Activated naive CD4-positive, alpha-beta T cell treated with anti-CD3 and anti-CD28 coated beads, Interleukin-2, amount 10 ng/mL, durations not matched to agents 7 days and 5 days (primary cell): ENCODE results near the gene CSF1.
A peak's percentile ranks its signal among the peaks of the same experiment; 100 is the strongest.

Source experiments
- CTCF ChIA-PET: fragments of 350-600 bp; sonication (Branson Sonifier 250); formaldehyde crosslinking; loops from one replicate; lab custom pipeline; 2021; ENCODE audit warnings: antibody characterized with exemption; lab: Charles Lee
- DNase-seq: peaks from one replicate; pipeline ENCODE4 v3.0.0-alpha.2; 2020
- H3K27ac Mint-ChIP-seq: one replicate; pipeline ENCODE4 v1.8.0; 2021; ENCODE audit warnings: mild to moderate bottlenecking, moderate library complexity, mixed read lengths
- H3K27me3 Mint-ChIP-seq: one replicate; pipeline ENCODE4 v1.8.0; 2021; ENCODE audit warnings: mild to moderate bottlenecking, mixed read lengths
- H3K36me3 Mint-ChIP-seq: one replicate; pipeline ENCODE4 v1.8.0; 2021; ENCODE audit warnings: mixed read lengths
- H3K4me1 Mint-ChIP-seq: one replicate; pipeline ENCODE4 v1.8.0; 2021; ENCODE audit warnings: mixed read lengths
- H3K4me3 Mint-ChIP-seq: one replicate; pipeline ENCODE4 v1.8.0; 2021; ENCODE audit warnings: mild to moderate bottlenecking, moderate library complexity, mixed read lengths
- H3K9me3 Mint-ChIP-seq: one replicate; pipeline ENCODE4 v1.8.0; 2021; ENCODE audit warnings: mixed read lengths

The CSF1 gene

DNA sequence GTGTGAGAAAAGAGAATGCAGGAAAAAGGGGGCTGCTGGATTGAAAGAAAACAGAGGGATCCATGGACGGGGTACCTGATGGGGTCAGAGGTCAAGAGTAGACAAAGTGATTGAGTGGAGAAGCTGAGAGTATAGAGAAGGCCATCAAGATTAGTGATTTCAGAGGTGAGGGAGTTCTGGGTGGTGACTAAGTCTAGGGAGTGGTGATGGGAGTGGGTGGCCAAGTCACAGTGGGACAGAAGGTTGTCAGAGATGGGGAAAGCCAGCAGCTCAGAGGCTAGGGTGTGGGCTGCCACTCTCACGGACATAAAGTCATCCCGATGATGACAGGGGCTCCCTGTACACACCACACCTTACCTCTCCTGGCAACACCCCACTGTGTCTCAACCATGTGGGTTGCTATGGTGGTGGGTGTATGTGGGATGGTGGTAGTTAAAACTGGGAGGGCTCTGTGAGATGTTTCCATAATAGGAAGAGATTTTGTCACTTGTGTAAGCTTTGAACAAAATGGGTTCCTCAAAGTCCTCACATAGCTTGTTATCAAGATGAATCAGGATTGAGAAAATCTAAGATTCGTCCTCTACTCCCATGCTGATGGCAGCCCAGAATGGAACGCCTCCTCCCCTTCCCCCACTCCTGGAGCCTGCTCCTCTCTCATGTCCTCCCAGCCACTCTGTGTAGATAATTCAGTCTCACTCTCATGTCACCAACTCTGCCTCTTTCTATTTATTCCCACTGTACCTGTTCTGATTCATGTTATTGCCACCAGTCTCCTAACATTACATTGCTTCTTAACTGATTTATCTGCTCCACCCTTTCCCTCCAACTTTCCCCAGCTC lies 20.3 kb upstream of the CSF1 start:
- Mint-ChIP-seq H3K9me3 (no peaks in the 10 kb centered on the region), H3K36me3 (no peaks in the 10 kb centered on the region), H3K4me1 (no peaks in the 10 kb centered on the region), H3K27me3 (peaks cover 24% of the 10 kb centered on the region), H3K27ac (no peak overlapping the region), H3K4me3 (no peak overlapping the region)
- no peak for DNase-seq
- CTCF ChIA-PET: interaction anchor here (2.8 kb wide), 1 partner anchor 13 kb away, joined by 11 read pairs; no protein-coding TSS in a partner anchor

DNA sequence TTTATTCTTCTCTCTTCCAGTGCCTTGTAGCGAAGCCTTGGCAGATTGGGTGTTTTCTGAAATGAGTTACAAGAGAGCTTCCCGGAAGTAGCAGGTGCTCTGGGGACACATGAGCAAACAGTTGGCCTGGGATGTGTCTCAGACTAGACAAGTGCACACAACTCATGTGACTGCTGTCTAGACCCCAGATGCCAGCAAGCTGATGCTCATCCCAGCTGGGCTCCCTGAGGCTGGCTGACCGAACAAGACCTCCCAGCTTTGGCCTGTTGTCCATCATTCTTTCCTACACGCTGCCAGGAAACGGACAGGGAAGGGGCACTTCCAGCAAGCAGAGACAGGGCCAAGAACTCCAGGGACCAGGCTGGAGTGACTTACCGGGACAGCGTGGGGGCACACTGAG lies 18.7 kb upstream of the CSF1 start:
- Mint-ChIP-seq H3K9me3 (no peaks in the 10 kb centered on the region), H3K27me3 (peaks cover 20% of the 10 kb centered on the region), H3K36me3 (no peaks in the 10 kb centered on the region), H3K4me1 (no peaks in the 10 kb centered on the region), H3K4me3 (no peak overlapping the region), H3K27ac (no peak overlapping the region)
- CTCF ChIA-PET: interaction anchor here (0.9 to 2.8 kb wide), 2 partner anchors 12 to 93 kb away, joined by 3 to 11 read pairs; partner anchors contain the start of gene AHCYL1
- DNase-seq: no peak

DNA sequence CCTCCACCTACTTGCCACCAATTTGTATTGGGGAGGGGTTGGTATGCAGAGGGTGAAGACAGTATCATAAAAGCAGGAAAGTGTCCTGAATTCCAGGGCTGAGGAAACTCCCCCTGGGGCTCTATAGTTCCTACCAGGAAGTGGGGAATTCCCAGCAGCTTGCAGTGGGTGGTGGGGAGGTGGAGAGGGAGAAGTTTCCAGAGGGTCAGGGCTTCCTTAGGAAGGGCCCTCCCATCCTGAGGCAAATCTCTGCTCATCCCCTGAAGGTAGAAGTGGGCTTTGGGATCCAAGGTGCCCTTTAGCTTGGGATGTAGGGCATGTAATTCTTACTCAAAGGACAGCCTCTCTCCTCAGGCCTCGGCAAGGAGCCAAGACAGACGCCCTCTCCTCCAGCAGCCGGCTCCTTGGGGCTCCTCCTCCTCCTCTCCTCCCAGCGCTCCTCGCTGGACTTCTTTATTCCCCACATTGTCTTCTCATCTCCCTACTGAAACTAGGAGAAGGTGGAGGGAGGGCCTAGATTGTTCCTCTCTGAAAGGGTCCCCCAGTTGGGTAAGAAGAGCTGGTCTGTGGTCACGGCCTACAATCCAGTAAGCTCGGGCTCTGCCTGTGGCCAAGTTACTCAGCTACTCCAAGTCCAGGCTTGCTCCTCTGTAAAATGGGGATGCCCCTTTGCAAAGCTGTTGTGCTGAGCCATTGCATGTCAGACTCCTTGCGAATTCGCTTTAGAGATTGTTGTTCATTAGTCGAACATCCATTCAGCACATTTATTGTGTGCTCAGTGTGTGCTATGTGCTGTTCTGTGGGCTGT lies 17.9 kb upstream of the CSF1 start:
- H3K36me3 Mint-ChIP-seq: no peaks in the 10 kb centered on the region
- H3K4me3 Mint-ChIP-seq: no peak overlapping the region
- no peaks in the 10 kb centered on the region for H3K9me3 Mint-ChIP-seq
- no peaks in the 10 kb centered on the region for H3K4me1 Mint-ChIP-seq
- CTCF ChIA-PET: interaction anchor here (2.8 kb wide), 1 partner anchor 11 kb away, joined by 11 read pairs; no protein-coding TSS in a partner anchor
- no peak for DNase-seq
- peaks cover 18% of the 10 kb centered on the region for H3K27me3 Mint-ChIP-seq
- no peak overlapping the region for H3K27ac Mint-ChIP-seq

DNA sequence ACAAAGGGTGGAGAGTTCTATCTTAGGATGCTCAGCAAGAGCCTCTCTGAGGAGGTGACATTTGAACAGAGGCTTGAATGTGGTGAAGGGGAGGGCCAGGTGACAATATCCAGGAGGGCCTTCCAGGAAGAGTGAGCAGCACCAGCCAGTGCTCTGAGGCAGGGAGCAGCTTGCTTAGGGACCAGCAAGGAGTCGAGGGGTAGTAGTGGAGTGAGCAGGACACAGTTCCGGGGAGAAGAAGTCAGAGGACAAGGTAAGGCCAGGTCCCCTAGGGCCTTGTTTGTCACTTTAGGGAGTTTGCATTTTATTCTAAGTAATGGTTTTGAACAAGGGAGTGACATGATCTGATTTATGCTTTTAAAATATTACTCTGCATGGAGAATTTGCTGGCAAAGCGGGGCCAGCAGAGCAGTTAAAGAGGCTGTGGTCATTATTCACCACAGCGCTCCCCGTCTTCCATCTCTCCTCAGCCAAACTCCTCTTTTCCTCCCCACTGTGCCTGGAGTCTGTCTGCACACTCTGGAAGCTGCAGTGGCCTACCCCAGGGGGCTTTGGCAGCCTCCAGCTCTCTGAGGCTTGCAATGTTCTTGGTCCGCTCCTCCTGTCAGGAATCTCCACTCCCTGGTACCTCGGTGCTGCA lies 17.0 kb upstream of the CSF1 start:
- no peak for DNase-seq
- H3K36me3 Mint-ChIP-seq: no peaks in the 10 kb centered on the region
- no peaks in the 10 kb centered on the region for H3K9me3 Mint-ChIP-seq
- no peak overlapping the region for H3K4me3 Mint-ChIP-seq
- H3K27ac Mint-ChIP-seq: no peak overlapping the region
- CTCF ChIA-PET: no interaction called here
- H3K27me3 Mint-ChIP-seq: peaks cover 13% of the 10 kb centered on the region
- no peaks in the 10 kb centered on the region for H3K4me1 Mint-ChIP-seq

DNA sequence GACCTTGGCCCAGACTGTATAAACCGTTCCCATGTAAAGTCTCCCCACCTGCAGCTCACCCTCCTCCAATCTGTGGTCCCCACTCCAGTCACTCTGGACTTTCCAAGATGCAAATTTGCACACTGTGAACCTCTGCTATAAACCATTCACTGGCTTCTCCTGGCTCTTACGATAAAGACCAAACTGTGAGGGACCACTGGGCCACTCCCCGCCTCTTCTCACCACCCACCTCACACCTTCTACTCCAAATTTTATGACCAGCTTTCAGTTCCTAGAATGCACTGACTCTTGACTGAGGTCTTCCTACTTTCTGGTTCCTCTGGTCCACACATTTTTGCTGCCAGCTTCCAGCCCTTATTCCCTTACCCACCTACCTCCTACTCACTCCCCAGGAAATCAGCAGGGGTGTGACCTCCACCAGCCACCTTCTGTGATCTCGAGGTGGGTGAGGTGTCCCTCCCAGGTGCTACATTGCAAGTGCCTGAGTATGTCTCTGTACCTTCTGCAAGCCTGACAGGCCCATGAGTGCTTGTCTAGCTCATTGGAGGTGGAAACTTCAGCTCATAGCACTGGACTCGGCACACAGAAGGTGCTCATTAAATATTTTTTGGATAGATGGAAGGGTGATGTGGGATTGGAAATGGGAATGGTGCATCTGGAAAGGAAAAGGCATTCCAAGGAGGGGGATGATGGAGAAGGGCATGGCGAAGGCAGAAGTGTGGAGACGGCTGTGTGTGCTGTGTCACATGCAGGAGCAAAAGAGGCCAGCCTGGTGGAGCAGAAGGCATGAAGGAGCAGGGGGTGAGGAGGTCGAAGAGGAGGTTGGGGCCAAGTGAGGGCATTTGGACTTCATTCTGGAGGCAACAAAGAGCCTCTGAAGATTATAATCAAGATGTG lies 15.6 kb upstream of the CSF1 start:
- DNase-seq: no peak
- H3K27me3 Mint-ChIP-seq: peaks cover 6% of the 10 kb centered on the region
- H3K36me3 Mint-ChIP-seq: no peaks in the 10 kb centered on the region
- H3K4me1 Mint-ChIP-seq: no peaks in the 10 kb centered on the region
- H3K4me3 Mint-ChIP-seq: no peak overlapping the region
- H3K27ac Mint-ChIP-seq: no peak overlapping the region
- H3K9me3 Mint-ChIP-seq: no peaks in the 10 kb centered on the region
- CTCF ChIA-PET: interaction anchor here (1.0 kb wide), 1 partner anchor 9 kb away, joined by 3 read pairs; no protein-coding TSS in a partner anchor

DNA sequence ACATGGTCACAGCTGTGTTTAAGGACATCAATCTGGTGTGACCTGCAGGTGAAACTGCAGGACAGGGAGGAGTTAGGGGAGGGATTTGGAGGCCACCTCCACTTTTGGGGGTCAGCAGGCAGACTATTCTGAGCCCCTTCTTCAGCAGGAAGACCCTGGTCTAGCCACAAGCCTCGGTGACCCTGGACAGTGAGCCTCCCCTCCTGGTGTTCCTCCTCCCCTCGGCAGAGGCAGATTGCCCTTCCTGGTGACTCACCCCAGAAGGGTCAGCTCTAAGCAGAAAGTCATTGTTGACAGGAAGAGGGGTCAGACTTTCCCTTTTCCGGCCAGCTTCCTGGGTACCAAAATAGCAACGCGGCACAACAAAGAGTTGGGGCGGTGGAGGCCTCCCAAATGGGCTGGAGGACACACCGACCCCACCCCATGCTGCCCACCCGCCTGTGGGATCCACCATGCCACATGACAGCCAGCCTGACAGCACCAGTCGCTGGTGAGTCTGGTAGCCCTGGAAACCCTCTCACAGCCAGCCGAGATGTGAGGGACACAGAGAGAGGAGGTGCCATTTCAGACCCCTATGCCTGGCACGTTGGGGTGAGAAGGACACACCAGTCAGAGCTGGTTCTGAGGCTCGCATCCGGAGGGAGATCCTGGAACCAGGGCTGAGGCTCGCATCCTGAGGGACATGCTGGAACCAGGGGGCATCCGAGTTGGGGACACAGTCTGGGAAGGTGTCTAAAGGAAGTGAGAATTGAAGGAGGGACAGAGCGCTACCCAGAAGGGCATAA lies 14.7 kb upstream of the CSF1 start:
- Mint-ChIP-seq H3K27me3 (peaks cover 6% of the 10 kb centered on the region), H3K4me1 (no peaks in the 10 kb centered on the region), H3K27ac (peak overlapping the region; percentile 61), H3K9me3 (no peaks in the 10 kb centered on the region), H3K4me3 (no peak overlapping the region), H3K36me3 (no peaks in the 10 kb centered on the region)
- peak; percentile 27 for DNase-seq
- CTCF ChIA-PET: interaction anchor here (0.6 kb wide), 1 partner anchor 24 kb away, joined by 4 read pairs; no protein-coding TSS in a partner anchor

DNA sequence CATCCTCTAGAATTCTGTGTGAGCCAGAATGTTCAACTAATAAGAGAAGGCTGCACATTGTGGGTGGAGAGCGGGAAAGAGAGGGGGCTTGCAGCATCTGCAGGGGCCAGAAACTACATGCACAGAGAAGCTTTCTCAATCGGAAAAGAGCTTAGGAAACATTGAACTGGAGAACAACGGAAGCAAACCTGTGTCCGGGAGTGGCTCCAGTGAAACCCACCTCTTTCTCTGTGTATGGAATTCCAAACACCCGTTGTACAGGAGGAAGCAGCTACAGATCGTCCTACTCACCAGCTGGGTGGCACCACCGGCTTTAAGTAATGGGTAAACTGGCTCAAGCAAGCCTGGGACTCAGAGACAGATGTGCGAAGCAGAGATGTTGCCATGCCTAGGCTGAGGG lies 14.0 kb upstream of the CSF1 start:
- Mint-ChIP-seq H3K9me3 (no peaks in the 10 kb centered on the region), H3K36me3 (no peaks in the 10 kb centered on the region), H3K4me1 (no peaks in the 10 kb centered on the region), H3K27me3 (peaks cover 6% of the 10 kb centered on the region), H3K27ac (no peak overlapping the region), H3K4me3 (no peak overlapping the region)
- DNase-seq: no peak
- CTCF ChIA-PET: interaction anchor here (0.6 to 1.0 kb wide), 2 partner anchors 11 to 24 kb away, joined by 3 to 4 read pairs; no protein-coding TSS in a partner anchor

DNA sequence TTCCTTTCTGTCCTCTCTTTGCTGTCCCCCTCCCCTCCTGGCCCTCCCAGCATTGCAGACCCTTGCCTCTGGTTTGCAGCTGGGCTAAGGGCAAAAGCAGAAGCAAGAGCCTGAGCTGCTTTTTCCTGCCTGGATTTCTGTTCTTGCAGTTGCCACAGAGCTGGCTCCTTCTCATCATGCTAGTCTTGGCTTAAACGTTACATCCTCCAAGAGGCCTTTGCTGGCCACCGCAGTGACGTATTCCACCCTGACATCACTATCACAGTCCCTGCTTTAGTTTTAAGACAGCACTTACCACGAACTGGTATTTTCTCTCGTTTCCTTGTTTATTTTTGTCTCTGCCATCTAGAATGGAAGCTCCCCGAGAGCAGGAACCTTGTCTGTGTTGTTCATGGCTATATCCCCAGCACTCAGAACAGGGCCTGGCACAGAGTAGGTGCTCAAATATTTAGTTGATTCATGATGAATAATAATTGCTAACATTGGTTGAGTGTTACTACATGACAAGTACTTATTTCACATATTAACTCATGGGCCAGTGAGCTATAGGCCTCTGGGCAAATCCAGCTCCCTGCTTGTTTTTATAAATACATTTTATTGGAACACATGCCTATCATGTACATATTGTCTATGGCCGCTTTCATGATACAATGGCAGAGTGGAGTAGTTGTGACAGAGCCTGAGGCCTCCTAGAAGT lies 13.2 kb upstream of the CSF1 start:
- no peak for DNase-seq
- Mint-ChIP-seq H3K27ac (no peak overlapping the region), H3K4me3 (no peak overlapping the region), H3K9me3 (no peaks in the 10 kb centered on the region), H3K36me3 (no peaks in the 10 kb centered on the region), H3K27me3 (peaks cover 8% of the 10 kb centered on the region), H3K4me1 (no peaks in the 10 kb centered on the region)
- CTCF ChIA-PET: interaction anchor here (1.0 to 1.1 kb wide), 3 partner anchors 10 to 87 kb away, joined by 3 to 4 read pairs (median 3); partner anchors contain the start of gene AHCYL1

DNA sequence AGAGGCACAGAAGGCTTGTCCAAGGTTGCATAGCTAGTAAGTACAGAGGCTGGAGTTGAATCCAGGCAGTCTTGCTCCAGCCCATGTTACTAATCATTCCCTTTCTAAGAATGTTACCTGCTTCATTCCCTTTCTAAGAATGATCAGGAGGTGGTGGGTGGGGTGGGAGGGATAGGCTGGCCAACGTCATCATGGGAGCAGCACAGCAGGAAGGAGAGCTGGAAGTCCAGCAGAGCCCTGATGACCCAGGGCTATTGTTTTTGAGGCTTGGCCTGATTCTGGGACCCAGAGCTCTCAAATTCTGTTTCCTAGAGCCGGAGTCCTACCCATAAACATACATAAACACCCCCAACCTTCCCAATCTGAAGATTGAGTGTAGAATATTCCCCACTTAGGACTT lies 11.8 kb upstream of the CSF1 start:
- peaks cover 15% of the 10 kb centered on the region for H3K27me3 Mint-ChIP-seq

DNA sequence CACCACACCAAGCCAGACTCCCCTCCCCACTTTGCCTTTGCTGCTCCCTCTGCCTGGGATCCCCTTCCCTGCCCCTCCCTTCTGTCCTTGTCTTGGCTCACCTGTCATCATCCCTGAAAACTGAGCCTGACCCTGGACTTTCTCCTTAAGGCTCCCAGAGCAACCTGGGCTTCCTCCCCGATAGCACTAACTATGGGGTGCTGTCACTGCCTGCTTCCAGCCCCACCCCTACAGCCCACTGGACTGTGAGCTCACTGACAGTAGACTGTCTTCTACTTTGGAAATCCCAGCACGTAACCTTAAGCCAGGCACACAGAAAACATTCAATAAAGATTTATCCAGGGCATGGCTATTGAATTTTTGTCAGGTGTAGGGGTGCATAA lies 9.5 kb upstream of the CSF1 start:
- no peak overlapping the region for H3K4me3 Mint-ChIP-seq
- peaks cover 14% of the 10 kb centered on the region for H3K27me3 Mint-ChIP-seq
- H3K9me3 Mint-ChIP-seq: no peaks in the 10 kb centered on the region
- no peak overlapping the region for H3K27ac Mint-ChIP-seq
- H3K36me3 Mint-ChIP-seq: peaks cover 6% of the 10 kb centered on the region
- peaks cover 10% of the 10 kb centered on the region for H3K4me1 Mint-ChIP-seq
- CTCF ChIA-PET: no interaction called here
- no peak for DNase-seq

More for the DNA sequence above, 11.8 kb upstream of the CSF1 start:
- H3K36me3 Mint-ChIP-seq: peaks cover under 1% of the 10 kb centered on the region
- peaks cover 1% of the 10 kb centered on the region for H3K4me1 Mint-ChIP-seq
- CTCF ChIA-PET: interaction anchor here (0.7 kb wide), 1 partner anchor 83 kb away, joined by 3 read pairs; no protein-coding TSS in a partner anchor
- H3K27ac Mint-ChIP-seq: no peak overlapping the region
- H3K4me3 Mint-ChIP-seq: no peak overlapping the region
- no peaks in the 10 kb centered on the region for H3K9me3 Mint-ChIP-seq
- DNase-seq: no peak

DNA sequence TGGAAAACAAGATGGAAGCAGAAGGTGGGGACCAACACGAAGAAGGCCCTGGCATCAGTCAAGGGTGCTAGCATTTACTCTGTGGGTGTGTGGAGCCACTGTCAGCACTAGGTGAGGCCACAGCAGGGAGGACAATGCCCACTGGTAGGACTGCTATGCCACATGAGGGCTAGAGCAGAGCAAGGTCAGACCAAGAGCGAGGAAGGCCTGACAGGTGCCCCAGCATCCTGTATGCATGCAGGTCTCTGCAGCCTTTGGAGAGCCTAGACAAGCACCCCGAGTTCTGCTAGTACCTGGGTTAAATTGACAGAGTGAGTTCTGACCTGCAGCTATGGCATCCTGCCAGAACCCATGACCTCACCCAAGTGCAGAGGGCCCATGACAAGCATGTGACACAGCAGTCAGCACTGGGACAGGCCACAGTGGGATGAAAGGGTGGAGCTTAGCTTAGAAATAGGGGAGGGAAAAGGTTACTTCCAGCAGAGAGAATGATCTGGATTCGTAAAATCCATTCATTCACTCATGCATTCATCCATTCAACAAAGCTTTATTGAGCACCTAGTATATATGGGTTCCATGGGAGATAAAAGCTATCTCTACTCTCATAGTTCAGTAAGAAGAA lies 9.0 kb upstream of the CSF1 start:
- H3K27me3 Mint-ChIP-seq: peaks cover 13% of the 10 kb centered on the region
- no peak overlapping the region for H3K27ac Mint-ChIP-seq
- H3K36me3 Mint-ChIP-seq: peaks cover 9% of the 10 kb centered on the region
- CTCF ChIA-PET: interaction anchor here (3.1 kb wide), 1 partner anchor 10 kb away, joined by 11 read pairs; no protein-coding TSS in a partner anchor
- H3K9me3 Mint-ChIP-seq: no peaks in the 10 kb centered on the region
- DNase-seq: no peak
- H3K4me3 Mint-ChIP-seq: no peak overlapping the region
- peaks cover 15% of the 10 kb centered on the region for H3K4me1 Mint-ChIP-seq
